Measurements from ENCODE around the gene TAOK2.
"Not testable (repeated sequence)": the region's sequence is repeated elsewhere in the genome, so short reads cannot be mapped to it uniquely, and the experiment has no call there.

Gene TAOK2

DNA sequence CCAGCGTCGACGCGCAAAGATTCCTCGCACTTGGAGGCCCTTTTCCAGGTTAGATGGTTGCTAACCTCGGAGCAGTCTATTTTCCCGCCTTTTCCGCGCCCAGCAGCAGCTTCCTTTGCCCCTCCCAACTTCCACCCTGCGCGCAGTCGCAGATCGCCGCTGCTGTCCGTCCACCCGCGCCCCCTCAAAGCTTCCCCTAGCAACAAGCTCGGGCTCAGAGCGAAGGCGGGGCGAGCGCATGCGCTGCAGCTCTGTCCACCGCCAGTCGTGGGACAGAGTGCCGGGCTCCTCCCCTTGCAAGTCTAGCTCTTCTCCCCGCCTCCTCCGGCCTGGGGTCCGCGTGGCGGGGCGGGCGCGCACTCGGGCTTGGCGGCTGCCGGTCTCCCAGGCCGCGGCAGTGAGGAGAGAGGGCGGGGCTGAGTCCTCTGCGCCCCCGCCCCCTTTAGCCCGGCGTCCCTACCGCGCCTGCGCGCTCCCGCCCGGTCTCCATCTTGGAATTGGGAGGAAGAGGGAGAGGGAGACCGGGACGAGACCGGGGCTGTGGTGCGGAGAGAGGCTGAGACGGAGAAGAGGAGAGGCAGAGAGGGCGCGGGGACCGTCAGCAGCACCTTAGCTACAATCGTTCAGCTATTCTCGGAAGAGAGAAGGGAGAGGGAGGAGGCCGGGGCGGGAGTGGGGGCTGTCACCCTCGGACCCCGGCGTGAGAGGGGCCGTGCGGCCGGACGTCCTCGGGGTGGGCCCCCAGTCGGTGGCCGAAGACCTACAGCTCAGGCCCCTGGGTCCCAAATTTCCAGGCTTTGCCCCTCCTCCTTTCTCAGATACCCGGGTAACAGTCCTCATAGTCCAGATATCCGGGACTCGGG lies at the start of gene TAOK2:
TSS of gene TAOK2 (plus strand) at position 485 of the 863 bp plus-strand sequence. CDS start 3,905 bp downstream, outside the sequence.
- peak; percentile 97 for DNase-seq

GRCh38 chr16:29925105-29925756 lies 48.4 kb upstream of the TAOK2 start:
- DNase-seq = no peak

GRCh38 chr16:29925781-29926710 lies 47.6 kb upstream of the TAOK2 start, which contains the start of gene KCTD13:
TSS of gene KCTD13 (minus strand) at chr16:29926226. CDS start at chr16:29926033, 193 bp downstream.
- peak; percentile 54 for DNase-seq

DNA sequence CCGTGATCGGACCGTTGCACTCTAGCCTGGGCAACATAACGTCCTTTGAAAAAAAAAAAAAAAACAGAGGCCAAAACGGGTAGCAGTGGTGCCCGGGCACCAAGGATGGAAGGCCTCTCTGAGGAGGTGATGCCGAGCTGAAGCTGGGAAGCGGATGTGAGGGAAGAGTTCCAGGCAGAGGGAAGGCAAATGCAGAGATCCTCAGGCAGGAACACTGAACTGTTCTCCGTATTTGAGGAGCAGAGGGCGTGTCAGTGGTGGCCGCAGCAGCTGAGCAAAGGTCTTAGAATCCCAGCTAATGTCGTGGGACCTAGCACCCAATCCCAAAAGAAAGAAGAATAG lies 47.0 kb upstream of the TAOK2 start:
- no peak for DNase-seq

DNA sequence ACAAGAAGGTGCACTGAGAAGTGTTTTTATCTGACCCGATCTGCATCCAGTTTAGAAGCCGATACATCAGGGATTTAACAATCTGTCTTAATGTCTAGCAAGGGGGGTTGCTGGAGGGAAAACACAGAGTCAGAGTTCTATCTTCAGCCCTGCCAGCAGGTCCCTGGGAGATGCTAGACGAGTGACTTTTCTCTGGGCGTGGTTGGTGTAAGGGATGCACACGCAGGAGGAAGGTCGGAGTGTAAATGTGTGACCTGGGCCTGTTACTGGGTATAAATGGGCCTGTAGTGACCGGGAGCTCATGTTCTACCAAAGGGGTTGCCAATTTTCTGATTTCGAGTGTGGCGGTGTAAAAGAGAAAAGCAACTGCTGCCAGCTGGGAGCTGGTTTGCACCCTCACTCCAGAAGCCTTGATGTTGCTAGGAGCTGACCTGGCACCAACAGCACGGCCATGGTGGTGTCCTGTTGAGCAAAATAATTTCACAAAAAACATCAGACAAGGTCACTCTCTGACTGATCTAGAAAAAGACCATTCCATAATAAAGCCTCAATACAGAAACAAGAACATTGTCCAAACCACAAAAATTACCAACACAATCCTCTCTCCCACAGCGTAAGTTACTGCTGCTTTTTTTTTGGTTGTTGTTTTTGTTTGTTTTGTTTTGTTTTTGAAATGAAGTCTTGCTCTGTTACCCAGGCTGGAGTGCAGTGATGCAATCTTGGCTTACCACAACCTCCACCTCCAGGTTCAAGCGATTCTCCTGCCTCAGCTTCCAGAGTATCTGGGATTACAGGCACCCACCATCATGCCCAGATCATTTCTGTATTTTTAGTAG lies 46.4 kb upstream of the TAOK2 start:
- no peak for DNase-seq

DNA sequence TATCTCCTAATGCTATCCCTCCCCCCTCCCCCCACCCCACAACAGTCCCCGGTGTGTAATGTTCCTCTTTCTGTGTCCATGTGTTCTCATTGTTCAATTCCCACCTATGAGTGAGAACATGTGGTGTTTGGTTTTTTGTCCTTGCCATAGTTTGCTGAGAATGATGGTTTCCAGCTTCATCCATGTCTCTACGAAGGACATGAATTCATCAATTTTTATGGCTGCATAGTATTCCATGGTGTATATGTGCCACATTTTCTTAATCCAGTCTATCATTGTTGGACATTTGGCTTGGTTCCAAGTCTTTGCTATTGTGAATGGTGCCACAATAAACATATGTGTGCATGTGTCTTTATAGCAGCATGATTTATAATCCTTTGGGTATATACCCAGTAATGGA lies 41.9 kb upstream of the TAOK2 start:
- not testable (repeated sequence) for DNase-seq

DNA sequence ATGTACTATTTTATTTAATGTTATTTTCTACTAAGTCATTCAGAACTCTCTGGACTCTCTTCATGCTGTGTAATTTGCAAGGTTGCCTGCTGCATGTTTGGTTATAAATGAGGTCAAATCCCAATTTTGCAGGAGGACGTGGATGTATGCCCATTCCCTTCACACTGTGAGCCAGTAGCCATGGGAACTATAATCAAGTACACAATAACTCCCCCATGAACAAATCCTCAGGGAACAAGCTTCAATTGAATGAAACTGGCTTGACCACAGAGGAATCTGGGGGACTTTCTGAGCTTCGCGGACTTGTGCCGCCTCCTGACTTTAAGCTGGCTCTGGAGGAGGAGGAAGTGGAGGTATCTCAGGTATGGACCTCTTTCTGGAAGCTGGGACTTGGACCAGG lies 33.0 kb upstream of the TAOK2 start:
- no peak for DNase-seq

- no peak for DNase-seq
Measured at GRCh38 chr16:29943846-29944799, 29.5 kb upstream of the TAOK2 start.

- DNase-seq = no peak
Measured at GRCh38 chr16:29947897-29948296, 25.8 kb upstream of the TAOK2 start.

DNA sequence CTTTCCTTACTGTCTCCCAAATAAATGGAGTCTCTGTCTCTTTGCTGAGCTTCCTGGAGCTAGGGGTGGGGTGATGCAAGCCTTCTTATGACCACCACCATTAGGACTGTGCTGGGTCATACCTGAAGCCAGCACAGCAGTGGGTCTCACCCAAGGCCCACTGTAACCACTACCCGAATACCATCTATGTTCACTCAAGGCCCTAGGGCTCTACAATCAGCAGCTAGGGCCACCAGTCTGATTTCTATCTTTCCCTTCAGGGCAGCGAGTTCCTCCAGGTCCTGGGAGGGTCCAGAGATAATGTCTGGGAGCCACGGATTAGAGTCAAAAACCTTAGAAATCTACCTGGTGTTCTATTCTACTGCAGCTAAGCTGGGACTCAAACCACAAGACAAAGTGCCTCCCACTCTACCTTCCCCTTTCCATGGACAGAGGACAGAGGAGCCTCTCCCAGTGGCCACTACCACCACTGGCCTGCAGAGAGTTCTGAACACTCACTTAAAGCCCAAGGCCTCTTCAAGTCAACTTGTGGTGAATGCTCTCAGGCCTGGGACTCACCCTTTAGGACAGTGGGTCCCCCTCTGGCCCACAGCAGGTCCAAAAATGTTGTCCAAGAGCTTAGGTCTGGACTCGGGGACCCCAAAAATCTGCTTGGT lies 22.7 kb upstream of the TAOK2 start:
- no peak for DNase-seq

DNA sequence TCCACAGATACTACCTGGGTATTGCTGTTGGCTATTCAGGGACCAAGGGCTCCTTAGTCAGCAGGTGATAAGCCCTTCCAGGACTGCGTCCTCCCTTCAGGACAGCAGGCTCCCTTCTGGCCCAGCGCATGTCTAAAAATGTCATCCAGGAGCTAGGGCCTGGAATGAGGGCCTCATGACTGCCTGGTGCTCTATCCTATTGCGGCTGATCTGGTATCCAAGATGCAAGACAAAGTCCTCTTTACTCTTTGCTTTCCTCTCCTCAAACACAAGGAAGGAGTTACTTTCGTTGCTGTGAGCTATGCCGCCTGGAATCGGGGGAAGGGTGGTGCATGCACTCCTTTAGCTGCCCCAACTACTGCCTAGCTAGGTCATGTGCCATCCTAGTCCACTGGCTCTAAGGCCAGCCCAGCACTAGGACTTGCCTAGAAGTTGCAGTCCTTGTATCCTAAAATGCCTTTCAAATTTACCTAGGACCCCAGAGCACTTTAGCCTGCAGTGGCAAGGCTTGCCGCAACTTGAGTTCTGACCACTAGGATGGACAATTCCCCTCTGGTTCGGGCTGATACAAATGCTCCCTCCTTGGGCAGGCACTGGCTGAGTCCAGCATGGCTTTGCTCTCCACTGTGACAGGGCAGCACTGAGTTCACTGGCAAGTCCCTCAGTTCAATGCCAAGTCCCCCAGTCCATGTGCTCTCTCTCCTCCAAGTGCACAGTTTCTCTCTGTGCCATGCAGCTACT lies 21.9 kb upstream of the TAOK2 start:
- DNase-seq = no peak

DNA sequence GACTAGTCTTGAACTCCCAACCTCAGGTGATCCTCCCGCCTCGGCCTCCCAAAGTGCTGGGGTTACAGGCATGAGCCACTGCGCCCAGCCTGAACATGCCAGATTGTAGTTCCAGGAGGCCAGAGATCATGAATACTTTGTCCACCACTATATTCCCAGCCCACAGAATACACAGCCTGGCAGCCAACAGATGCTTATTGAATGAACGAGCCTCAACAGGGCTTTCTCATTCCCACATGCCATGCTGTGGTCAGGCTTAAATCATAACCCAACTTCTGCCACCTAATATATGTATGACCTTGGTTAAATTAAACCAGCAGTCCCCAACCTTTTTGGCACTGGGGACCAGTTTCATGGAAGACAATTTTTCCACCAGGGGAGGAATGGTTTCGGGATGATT lies 14.9 kb upstream of the TAOK2 start:
- no peak for DNase-seq

- no peak for DNase-seq
Measured at GRCh38 chr16:29959293-29959692, 14.4 kb upstream of the TAOK2 start.

DNA sequence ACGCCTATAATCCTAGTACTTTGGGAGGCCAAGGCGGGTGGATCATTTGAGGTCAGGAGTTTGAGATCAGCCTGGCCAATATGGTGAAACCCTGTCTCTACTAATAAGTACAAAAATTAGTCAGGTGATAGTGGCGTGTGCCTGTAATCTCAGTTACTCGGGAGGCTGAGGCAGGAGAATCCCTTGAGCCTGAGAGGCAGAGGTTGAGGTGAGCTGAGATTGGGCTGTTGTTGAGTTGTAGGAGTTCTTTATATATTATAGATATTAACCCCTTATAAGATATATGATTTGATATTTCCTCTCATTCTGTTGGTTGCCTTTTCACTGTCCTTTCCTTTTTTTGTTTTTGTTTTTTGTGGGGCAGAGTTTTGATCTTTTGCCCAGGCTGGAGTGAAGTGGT lies 13.8 kb upstream of the TAOK2 start:
- not testable (repeated sequence) for DNase-seq

GRCh38 chr16:29961127-29961478 lies 12.6 kb upstream of the TAOK2 start:
- no peak for DNase-seq

DNA sequence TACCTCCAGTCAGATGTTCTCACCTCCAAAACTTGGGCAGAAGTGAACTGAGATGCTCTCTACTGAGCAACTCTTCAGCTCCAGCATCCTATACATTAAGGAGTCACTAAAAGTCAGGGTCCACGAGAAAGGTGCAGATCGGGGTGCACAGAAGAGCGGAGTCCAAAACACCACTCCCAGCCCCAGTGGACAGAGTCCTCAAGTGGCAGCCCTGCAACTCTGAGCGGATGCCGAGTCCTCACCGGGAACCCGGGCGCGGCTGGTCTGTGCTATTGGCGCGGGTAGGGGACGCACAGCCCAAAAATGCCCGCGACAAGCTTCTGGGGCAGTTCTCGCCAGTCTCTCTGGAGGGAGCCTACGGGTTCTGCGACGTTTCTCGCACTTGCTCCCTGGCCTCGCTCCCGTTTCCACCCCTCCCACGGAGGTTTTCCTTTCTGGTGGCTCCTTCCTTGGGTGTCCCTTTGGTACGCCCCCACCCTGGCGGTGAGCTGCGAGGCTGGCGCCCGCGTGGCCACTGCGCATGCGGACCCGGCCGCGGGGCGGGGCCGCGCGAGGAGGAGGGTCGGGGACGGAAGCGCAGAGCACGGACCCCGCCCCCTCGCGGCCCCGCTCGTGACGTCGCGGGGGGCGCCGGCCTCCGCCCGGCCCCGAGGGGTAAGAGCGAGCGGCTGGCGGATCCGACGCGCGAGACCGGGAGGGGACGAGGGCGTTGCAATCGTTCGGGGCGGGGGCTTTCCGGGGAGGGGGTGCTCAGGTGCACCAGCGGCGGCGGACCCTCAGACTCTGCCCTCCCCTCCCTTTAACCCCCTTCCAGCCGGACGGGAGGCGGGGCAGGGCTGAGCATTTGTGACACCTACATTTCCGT lies 12.0 kb upstream of the TAOK2 start, which contains the start of gene TMEM219:
TSS of gene TMEM219 (plus strand) at position 601 of the 865 bp plus-strand sequence. CDS start 1,065 bp downstream, outside the sequence.
- peak; percentile 68 for DNase-seq

DNA sequence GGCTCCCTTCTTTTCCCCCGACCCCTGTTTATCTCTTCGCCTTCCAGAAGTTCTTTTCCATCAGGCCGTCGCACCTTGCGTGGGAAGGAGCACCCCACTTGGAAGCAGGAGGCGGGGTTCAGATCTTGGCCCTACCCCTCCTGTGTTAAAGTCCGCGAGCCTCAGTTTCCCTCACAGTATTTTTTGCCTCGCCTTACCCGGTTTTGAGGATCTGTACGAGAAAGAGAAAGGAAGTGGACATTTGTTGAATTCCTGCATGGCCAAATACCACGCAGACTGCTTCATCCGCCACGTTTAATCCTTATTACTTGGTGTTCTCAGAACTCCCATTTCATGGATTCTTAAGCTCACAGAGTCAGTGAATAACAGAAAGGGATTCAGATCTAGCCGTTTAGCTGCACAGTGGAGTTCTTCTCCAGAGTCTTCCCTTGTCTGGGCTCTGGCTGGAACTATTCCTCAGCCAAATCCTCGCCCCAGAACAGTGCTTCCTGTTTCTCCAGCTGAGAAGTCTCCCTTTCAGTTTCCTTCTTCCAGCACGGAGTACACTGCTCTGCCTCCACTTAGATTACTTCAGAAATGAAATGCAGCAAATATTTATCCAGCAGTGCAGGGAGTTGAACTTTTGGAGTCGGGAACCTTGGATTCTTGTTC lies 11.2 kb upstream of the TAOK2 start:
- DNase-seq = peak; percentile 11

Measured in GF-D8 (cell line).